Cardiac muscle cell (in vitro differentiated cells and primary cell): ENCODE data around the gene FBXL16. TPM values are rescaled to one million over a fixed set of nuclear protein-coding genes. Genes with fewer than 3 reads are reported as not detected.
A peak's percentile ranks its signal among the peaks of the same experiment; 100 is the strongest.

ENCODE experiments used
- DNase-seq, 2 donors: peaks; one replicate each; pipeline versions ENCODE4 v3.0.0 to v3.0.0-alpha.2; 2010 to 2017; ENCODE audit warnings: low read depth in 1 of 2, low spot score in 1 of 2
- H3K27ac ChIP-seq: fragments of 200-600 bp; sonication (generic); 2 replicates; pipeline ENCODE4 v1.5.1; 2016
- H3K27me3 ChIP-seq: fragments of 200-600 bp; sonication (generic); 2 replicates; pipeline ENCODE4 v1.6.0; 2016; ENCODE audit warnings: control low read depth
- H3K36me3 ChIP-seq: fragments of 200-600 bp; sonication (generic); 2 replicates; pipeline ENCODE4 v1.5.1; 2016; ENCODE audit warnings: control low read depth
- H3K4me1 ChIP-seq: fragments of 200-600 bp; sonication (generic); 2 replicates; pipeline ENCODE4 v1.8.1; 2017; ENCODE audit warnings: low read depth, mild to moderate bottlenecking, mixed run types
- H3K4me3 ChIP-seq: fragments of 200-600 bp; sonication (generic); 2 replicates; pipeline ENCODE4 v1.5.1; 2016; ENCODE audit warnings: mild to moderate bottlenecking
- H3K9me3 ChIP-seq: fragments of 200-600 bp; sonication (generic); 2 replicates; pipeline ENCODE4 v1.5.1; 2017; ENCODE audit warnings: low read depth, mild to moderate bottlenecking, control low read depth
- polyA plus RNA-seq: library from polyadenylated mRNA; unstranded; fragments of >200 nt; fragmentation: Nextera tagmentation; extraction: Ambion mirVana; gene quantifications from 2 replicates; pipeline ENCODE4 v1.2.1, GENCODE V29; 2016
- total RNA-seq: library from RNA; depleted of rRNA; stranded (reverse); fragments of >200 nt; gene quantifications from 2 replicates; pipeline ENCODE4 v1.2.3, GENCODE V29; 2016
- TF ChIP-seq, protein P1 (sequence below): IDR thresholded peaks from 2 replicates; pipeline ENCODE4 v1.5.1; 2012; ENCODE audit warnings: low read depth, mild to moderate bottlenecking, low read length

The FBXL16 gene
- total and polyA plus RNA-seq, 2 experiments from 2014 or later = 0.12 to 1.4 TPM

GRCh38 chr16:721765-722540 lies 16.4 kb upstream of the FBXL16 start:
- Histone ChIP-seq H3K4me1 (peaks cover 16% of the 10 kb centered on the region), H3K9me3 (no peaks in the 10 kb centered on the region), H3K27ac (peak overlapping the region; percentile 90), H3K4me3 (peak overlapping the region; percentile 85), H3K36me3 (no peaks in the 10 kb centered on the region), H3K27me3 (no peaks in the 10 kb centered on the region)
- TF ChIP-seq, protein P1, sequence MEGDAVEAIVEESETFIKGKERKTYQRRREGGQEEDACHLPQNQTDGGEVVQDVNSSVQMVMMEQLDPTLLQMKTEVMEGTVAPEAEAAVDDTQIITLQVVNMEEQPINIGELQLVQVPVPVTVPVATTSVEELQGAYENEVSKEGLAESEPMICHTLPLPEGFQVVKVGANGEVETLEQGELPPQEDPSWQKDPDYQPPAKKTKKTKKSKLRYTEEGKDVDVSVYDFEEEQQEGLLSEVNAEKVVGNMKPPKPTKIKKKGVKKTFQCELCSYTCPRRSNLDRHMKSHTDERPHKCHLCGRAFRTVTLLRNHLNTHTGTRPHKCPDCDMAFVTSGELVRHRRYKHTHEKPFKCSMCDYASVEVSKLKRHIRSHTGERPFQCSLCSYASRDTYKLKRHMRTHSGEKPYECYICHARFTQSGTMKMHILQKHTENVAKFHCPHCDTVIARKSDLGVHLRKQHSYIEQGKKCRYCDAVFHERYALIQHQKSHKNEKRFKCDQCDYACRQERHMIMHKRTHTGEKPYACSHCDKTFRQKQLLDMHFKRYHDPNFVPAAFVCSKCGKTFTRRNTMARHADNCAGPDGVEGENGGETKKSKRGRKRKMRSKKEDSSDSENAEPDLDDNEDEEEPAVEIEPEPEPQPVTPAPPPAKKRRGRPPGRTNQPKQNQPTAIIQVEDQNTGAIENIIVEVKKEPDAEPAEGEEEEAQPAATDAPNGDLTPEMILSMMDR = no peak
- DNase-seq = no peak

GRCh38 chr16:720990-721764 lies 15.6 kb upstream of the FBXL16 start, which contains the start of gene ANTKMT:
TSS of gene ANTKMT (plus strand) at chr16:721146. CDS start at chr16:721275, 129 bp downstream.
- peak; percentile 79 to 95 for DNase-seq
- no peaks in the 10 kb centered on the region for H3K36me3 ChIP-seq
- peak within 1 kb of the TSS; percentile 85 for H3K4me3 ChIP-seq
- H3K4me1 ChIP-seq = peaks cover 21% of the 10 kb centered on the region
- TF ChIP-seq, protein P1 = no peak
- no peaks in the 10 kb centered on the region for H3K27me3 ChIP-seq
- peak within 1 kb of the TSS; percentile 90 for H3K27ac ChIP-seq
- no peaks in the 10 kb centered on the region for H3K9me3 ChIP-seq

DNA sequence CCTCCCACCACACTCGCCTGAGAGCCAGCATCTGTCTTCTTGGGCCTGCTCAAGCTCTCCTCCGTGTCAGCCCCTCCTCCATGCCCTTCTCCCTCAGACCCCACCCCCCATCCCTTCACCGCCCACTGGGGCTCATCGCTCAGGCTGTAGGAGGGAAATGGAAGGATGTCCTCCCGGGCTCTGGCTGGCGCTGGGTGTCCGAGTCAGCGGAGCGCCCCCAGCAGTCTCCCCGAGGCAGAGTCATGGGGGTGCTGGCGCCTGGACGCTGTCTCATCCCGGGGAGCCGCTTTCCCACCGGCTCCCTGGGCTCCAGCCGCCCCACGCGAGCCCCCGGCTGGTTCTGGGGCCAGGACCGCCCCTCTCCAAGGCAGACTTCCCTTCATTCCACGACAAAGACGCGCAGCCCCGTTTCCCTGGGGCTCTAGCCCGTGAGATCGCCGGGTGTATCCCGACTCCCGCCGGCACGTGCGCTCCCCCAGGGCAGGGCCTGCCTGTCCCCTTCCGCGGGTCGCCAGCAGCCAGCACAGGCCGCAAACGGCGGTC lies 14.9 kb upstream of the FBXL16 start:
- Histone ChIP-seq H3K4me3 (peak overlapping the region; percentile 85), H3K27me3 (no peaks in the 10 kb centered on the region), H3K4me1 (peaks cover 21% of the 10 kb centered on the region), H3K27ac (peak overlapping the region; percentile 90), H3K36me3 (no peaks in the 10 kb centered on the region), H3K9me3 (no peaks in the 10 kb centered on the region)
- peak; percentile 78 to 82 for DNase-seq
- TF ChIP-seq, protein P1 = peak; percentile 24

DNA sequence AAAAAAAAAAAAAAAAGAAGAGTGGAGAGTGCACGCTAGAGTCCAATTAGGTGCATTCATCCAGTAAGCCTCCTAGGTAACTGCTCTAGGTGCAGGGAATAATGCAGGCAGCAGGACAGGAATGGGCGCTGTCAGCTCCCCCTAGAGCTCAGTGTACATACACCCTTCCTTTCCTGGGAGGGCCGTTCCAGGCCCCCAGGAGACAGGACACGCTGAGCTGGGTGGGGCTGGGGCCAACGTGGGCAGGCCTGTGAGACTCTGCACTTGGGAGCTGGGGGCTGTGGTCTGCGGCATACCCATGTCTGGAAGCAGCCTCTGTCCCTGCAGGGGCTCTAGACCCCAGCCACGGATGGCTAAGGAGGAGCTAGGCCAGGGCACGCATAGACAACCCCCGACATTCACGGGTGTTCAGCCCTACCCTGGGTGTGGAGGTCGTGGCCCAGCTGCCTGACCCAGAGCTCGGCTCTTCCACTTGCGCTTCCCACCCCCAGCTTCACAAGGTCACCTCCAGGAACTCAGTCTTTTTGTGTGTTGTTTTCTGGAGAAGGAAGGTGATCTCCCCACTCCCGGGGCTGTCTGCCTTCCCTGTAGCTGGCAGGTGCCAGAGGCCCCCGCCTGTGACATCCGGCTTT lies 14.3 kb upstream of the FBXL16 start:
- no peaks in the 10 kb centered on the region for H3K27me3 ChIP-seq
- no peaks in the 10 kb centered on the region for H3K36me3 ChIP-seq
- H3K9me3 ChIP-seq = no peaks in the 10 kb centered on the region
- no peak for DNase-seq
- peaks cover 21% of the 10 kb centered on the region for H3K4me1 ChIP-seq
- peak overlapping the region; percentile 85 for H3K4me3 ChIP-seq
- TF ChIP-seq, protein P1 = peak; percentile 26
- H3K27ac ChIP-seq = peak overlapping the region; percentile 90

- TF ChIP-seq, protein P1 = no peak
- Histone ChIP-seq H3K27me3 (no peaks in the 10 kb centered on the region), H3K4me1 (peaks cover 23% of the 10 kb centered on the region), H3K36me3 (no peaks in the 10 kb centered on the region), H3K4me3 (no peak overlapping the region), H3K9me3 (no peaks in the 10 kb centered on the region), H3K27ac (peak overlapping the region; percentile 90)
- no peak for DNase-seq
These were observed 13.3 kb upstream of the FBXL16 start for GRCh38 chr16:718922-719321.
